Measurements from ENCODE around the gene CDC42EP4.
A peak's percentile ranks its signal among the peaks of the same experiment; 100 is the strongest.

CDC42EP4 gene, protein sequence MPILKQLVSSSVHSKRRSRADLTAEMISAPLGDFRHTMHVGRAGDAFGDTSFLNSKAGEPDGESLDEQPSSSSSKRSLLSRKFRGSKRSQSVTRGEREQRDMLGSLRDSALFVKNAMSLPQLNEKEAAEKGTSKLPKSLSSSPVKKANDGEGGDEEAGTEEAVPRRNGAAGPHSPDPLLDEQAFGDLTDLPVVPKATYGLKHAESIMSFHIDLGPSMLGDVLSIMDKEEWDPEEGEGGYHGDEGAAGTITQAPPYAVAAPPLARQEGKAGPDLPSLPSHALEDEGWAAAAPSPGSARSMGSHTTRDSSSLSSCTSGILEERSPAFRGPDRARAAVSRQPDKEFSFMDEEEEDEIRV

DNA sequence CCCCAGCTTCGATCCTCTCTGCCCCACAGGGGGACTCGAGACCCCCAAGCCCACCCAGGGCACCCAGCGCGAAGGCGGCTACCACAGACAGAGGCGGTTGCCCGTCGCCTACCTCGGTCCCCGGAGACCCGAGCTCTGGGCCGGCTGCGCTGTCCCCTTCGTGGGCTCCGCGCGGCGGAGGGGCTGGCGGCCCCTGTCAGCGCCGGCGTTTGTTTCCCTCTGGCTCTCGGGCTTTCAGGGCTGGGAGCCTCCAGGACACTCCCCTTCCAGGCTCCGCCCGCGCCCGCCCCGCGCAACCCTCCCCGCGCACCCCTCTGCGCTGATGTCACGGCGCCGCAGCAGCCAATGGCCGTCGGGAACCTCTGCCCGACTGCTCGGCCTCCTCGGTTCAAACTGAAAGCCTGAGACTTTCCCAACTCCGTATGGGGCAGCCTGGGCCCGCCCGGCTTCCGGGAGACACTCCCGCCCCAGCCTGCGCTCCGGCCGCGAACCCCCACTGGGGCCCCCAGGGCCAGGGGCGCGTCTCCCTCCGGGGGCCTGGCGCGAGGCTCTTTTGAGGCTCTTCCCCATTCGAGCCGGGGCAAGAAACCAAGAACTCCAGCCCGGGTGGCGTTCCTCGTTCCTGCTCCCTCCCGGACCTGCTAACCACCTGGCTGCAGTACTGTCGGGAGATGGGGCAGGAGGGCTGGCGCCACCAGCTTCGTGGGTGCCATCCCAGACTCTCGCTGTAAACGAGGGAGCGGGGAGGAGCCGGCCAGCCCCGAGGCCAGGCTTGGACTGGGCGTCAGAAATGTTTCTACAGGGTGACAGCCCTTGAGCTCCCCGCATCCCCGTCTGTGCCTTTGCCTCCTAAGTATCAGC lies at the start of gene CDC42EP4:
Gene CDC42EP4, minus strand, starts transcription at position 221 of the 861 bp plus-strand sequence. CDS start 25,501 bp downstream, outside the sequence.
- peak; percentile 94 for DNase-seq (ENCODE audit: low spot score)

DNA sequence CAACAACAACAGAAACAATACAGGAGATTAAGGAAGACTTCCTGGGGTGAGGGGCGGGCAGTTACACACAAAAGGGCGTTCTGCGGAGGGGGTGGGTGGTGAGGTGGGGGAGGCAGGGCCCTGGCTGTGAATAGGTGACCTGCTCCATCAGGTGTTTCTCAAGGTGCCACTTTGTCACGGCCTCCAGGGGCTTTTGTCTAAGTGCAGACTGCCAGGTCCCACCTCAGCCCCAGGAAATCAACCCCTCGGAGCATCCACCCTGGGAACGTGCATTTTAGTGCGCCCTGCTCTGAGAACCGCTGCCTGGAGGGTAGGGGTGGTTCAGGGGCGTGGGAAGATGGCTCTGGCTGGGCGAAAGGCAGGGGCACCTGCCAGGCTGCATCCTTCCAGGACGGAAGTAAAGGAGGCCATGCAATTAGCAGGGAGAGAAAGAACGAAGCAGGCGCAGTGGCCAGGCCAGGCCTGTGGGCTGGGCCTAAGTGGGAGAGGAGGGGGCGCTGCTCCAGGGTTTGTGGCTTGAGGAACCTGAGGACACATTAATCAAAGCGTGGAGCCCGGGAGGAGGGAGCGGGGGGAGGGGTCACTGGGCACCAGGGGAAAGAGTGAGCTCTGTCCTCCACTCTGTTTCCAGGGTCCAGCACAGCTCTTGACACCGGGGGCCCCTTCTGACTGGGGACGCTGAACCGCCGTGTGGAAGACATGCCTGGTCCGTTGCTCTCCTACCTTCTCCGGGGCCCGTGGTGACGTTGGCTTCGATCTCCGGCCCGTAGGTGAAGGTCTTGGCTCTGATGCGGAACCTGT lies 49.4 kb upstream of the CDC42EP4 start:
- no peak for DNase-seq (ENCODE audit: low spot score)

DNA sequence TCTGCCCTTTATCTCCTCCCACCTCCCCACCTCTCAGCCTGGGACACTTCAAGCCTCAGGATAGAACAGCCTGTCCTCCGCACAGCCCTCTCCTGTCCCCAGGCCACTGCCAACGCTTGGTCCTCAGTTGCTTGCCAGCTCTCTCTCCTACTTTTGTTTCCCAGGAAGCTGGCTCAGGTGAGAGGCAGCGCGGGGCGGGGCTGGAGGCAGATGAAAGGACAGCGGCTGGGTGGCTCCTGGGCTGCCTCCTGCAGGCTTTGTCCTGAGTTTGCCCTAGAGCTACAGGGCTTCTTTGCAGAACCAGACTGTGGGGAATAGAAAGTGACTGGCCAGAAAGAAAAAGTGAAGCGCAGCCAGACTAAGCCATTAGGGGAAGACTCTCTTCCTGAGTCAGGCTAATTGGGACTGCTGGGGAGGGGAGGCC lies 48.2 kb upstream of the CDC42EP4 start:
- DNase-seq (ENCODE audit: low spot score) = no peak

DNA sequence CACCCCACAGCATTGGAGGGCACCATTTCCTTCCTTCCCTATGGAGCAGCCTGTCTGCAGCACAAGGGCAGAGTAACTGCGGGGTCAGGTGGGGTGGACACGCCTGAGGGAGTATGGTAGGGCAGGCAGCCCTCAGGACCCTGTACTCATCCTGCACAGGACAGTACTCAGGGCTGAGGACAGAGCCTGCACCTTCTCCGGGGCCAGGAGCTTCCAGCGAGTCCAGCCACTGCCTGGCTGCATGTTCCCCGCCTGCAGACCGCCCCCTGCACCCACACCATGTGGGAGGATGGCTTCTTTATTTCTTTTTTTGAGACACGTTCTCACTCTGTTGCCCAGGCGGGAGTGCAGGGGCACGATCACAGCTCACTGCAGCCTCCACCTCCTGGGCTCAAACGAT lies 47.6 kb upstream of the CDC42EP4 start:
- DNase-seq (ENCODE audit: low spot score) = no peak

DNA sequence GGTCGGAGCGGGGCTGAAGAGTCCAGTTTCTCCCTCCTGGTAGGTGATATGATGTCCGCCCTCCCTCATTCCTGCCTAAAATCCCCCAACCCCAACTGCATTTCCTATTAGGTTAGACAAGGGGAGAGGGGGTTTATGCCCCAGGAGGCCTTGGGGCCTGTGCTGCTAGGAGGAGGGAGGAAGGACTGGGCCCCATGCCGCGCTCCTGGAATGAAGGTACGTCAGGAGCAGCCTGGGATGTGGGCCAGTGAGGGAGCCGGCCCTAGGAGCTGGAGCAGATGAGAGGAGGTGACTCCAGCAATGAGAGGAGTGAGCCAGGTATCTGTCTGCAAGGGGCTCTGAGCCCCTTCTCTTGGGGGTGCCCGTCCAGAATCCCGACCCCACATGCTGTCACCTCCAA lies 46.9 kb upstream of the CDC42EP4 start:
- DNase-seq (ENCODE audit: low spot score) = no peak

DNA sequence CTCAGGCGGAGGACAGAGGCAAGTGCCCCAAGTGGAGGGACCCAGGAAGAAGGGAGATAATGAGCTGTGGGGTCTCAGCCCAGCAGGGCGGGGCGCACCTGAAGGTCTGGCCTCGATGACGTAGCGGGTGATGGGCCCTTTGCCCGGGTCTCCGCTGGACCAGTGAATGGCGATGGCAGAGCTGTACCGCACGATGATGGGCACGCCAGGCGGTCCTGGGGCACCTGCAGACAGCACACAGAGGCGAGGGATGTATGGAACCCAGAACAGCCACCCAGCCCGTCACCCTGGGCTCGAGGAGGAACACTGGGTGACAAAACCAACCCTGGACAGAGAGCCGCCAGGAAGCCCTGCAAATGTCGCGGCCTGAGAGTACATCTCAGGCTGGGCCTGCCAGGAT lies 46.2 kb upstream of the CDC42EP4 start:
- DNase-seq (ENCODE audit: low spot score) = no peak

DNA sequence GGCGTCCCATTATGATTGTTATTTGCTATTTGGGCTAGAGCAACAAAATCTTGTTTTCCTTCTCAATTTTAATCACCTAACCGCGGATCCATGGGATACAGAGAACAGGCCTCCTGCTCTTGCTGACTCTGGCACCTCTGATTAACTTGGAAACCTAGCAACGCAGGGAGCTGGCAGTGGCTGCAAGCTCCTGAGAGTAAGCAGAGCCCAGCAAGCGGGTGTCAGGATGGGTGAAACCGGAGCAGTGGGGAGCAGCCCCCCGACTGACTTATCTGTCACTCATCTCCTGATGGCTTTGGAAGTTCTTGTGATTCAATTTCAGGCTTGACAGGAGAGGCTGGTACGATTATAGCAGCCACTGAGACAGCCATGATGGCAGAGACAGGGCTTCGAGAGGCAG lies 45.5 kb upstream of the CDC42EP4 start:
- no peak for DNase-seq (ENCODE audit: low spot score)

DNA sequence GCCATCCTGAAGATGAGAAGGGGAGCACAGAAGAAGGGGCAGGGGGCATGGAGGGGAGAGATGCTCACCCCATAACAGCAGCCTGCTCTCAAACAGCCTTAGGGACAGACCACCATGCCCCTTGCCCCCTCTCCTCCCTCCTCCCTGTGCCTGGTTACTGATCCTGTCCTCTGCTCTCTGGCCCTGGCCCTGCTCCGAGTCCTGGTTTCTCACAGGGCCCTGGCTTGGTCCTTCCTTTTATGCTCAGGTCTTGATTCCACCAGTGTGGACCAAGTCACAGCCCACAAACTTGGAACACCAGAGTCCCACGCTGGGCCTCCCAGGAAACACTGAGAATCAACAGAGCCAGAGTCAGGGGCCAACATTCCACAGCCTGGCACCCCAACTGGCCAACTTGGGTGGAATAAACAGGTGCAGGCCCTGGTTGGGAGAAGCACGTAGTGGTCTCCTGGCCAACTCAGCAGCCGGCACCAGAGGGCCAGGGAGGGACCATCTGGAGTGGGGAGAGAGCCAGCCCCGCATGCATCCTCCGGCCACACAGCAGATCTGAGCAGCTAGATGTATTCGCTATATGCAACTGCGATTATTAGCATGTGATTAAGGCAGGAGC lies 44.9 kb upstream of the CDC42EP4 start:
- DNase-seq (ENCODE audit: low spot score) = no peak

DNA sequence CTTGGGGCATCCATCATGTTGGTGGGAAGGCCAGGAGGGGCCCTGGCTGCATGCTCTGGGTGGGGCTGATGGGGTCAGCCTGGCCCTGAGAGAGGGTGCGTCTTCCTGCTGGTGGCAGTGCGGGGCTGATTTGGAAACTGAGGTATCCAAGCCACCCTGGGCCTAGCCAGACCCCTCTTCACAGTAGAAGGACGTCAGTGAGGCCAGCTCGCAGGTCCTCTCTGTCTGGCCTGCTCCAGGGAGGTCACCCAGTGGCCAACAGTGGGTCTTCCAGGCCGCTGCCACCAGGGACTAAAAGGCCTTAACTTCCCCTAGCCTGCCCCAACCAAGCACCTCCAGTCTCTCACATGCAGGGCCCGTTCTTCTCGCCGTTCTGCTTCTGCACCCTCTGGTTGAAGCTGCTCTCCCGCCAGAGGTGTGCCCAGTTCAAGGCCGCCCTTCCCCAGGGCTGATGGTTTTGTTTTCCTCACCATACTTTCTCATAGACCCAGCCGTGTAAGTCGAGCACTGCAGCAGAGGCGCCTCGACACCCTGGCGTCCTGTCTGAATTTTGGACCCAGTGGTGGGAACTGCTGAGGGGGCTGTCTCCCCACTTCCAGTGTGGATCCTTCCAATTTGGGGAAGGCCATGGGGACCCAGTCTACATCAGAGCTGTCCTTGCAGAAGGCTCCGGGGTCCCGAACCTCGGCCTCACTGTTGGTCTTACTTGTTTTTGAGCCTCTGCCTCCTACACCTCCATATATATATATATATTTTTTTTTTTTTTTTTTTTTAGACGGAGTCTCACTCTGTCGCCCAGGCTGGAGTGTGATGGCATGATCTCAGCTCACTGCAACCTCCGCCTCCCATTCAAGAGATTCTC lies 42.9 kb upstream of the CDC42EP4 start:
- DNase-seq (ENCODE audit: low spot score) = no peak

DNA sequence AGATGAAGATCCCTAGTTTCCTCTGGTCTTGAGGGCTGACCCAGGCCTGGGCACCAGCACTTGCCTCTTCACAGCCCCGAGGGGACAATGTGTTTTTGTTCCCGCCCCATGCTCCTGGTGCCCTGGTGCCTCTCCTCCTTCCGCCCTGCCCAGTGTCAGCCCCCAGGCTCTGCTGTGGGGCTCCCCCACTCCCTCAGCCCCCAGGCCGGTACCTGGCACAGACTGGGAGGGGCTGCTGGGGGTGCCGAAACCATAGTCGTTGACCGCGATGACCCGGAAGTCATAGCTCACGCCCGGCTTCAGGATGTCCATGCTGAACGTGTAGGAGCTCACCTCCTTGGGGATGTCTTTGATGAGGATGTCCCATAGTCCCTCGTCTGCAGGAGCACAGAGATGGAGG lies 40.5 kb upstream of the CDC42EP4 start:
- DNase-seq (ENCODE audit: low spot score) = no peak

DNA sequence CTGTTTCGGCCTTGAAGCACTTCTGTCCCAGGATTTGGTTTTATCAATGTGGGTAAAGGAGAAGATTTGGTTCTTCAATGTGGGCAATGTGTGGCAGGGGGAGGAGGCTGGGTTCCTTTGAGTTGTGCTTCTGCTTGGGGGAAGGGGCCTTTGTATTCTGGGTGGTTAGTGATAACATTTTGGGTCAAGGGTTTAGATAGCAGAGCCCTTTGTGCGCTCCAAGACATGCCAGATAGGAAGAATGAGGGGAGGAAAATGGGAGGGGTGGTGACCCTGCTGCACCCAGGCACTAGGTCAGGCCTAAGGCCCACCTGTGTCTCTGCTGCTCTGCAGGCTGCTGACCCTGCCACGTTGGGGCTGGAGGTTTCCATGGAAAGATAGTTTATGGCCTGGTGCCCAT lies 40.0 kb upstream of the CDC42EP4 start:
- DNase-seq (ENCODE audit: low spot score) = no peak

DNA sequence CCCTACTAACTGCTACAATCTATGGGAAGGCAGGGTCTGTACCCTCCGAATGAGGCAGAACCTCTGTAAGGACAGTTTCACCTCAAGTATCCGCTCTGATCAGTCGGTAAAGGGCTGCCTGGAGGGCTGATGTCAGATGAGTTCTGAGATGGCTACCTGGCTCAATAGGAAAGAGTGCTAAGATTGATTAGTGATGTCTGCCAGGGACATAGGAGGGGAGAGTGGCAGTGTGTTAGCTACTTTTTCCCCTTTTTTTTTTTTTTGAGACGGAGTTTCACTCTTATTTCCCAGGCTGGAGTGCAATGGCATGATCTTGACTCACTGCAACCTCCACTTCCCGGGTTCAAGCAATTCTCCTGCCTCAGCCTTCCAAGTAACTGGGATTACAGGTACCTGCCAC lies 39.1 kb upstream of the CDC42EP4 start:
- no peak for DNase-seq (ENCODE audit: low spot score)

DNA sequence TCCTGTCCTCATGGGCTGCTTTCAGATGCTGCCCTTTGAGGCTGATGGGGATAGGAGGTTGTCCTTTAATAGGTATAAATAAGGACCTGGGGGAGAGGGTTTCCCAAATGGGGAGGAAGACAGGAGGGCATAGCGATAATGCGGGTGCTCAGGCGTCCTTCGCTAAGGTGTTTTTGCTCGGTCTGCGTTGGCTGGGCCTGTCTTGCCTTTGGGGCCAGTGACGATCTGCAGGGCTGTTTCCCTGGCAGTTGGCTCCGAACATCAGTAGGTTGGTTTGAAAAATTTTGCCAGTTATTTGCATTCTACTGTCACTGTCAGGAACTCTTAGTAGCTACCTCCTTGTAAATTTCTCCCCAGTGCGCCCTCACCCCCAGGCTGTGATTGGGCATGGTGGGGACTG lies 37.8 kb upstream of the CDC42EP4 start:
- DNase-seq (ENCODE audit: low spot score) = no peak

DNA sequence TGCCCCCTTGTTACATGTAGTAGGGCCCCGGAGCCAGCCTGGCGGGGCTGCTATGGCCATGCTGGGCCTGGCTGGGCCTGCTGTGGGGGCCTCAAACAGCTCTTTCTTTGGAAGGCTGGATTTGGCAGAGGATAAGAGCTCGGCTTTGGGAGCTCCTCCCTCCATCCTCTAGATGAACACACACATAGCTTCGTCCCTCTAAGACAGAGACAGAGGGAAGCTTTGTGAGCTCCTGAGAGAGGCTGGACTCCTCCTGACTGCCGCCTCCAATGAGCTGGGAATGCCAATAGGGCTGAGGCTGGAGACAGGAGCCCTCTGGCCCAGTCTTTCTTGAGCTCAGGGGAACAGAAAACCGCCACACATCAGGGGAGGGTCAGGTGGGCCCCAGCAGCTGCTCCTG lies 37.3 kb upstream of the CDC42EP4 start:
- DNase-seq (ENCODE audit: low spot score) = no peak

DNA sequence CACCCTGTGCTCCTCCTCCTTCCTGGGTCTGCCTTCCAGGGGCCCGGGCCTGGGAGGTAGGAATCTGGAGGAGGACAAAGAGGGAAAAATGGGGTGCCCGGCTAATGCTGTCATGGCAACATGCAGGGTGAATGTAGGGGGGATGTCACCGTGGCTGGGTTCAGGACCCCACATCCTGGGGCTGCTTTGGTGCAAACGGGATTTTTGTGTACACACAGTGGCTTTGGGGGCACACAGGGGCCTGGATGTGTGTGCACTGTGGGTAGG lies 37.0 kb upstream of the CDC42EP4 start:
- no peak for DNase-seq (ENCODE audit: low spot score)

DNA sequence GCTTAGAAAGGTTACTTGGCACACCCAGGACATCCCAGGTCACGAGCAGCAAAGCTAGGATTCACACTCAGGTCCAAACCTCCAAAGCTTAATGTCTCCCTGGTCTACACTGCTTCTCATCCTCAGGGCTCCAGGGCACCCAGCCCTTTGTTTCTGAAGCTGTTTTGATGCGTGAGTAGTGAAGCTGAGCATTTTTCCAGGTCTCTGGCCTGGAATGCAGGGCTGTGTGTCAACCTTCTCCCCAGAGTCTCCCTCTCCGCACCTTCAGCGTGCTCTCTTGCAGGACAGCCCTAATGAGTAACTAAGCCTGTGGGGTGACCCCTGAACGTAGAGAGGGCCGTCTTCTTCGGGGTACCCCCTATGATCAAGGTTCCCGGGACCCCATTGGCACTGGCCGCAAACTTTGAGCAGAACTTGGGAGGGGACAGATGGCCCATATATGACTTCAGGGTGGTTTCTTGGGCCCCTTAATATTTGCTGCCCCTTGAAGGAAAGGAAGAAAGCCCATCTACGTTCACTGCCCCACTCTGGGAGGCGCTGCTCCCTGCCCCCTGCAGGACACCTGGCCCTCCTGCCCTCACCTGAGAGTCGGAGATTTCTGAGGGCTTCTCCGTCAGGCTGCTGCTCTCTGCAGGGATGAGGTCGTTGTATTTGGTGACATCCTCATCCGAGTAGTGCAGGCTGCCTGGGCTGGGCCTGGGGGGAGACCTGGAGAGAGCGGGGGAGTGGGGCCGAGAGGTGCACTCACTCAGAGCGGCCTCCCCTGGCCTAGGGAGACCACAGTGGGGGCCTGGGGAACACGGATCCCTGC lies 36.4 kb upstream of the CDC42EP4 start:
- no peak for DNase-seq (ENCODE audit: low spot score)

DNA sequence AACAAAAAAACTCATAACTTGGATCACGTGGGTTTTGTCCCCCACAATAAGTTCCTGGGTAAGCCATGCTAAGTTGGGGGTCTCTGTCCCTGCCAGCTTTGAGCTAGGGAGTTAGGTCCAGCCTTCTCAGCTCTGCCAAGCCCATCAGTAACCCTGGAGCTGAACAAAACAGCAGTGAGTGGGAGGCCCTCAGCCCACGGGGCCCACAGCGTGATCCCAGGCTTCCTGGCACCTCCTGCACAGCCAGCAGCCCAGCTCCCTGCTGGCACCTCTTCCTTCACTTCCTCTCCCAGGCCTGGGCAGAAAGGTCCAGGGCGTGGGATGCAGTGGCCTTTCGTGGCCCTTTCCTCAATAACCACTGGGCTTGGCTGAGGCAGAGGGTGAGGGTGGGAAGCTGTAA lies 35.5 kb upstream of the CDC42EP4 start:
- DNase-seq (ENCODE audit: low spot score) = no peak

DNA sequence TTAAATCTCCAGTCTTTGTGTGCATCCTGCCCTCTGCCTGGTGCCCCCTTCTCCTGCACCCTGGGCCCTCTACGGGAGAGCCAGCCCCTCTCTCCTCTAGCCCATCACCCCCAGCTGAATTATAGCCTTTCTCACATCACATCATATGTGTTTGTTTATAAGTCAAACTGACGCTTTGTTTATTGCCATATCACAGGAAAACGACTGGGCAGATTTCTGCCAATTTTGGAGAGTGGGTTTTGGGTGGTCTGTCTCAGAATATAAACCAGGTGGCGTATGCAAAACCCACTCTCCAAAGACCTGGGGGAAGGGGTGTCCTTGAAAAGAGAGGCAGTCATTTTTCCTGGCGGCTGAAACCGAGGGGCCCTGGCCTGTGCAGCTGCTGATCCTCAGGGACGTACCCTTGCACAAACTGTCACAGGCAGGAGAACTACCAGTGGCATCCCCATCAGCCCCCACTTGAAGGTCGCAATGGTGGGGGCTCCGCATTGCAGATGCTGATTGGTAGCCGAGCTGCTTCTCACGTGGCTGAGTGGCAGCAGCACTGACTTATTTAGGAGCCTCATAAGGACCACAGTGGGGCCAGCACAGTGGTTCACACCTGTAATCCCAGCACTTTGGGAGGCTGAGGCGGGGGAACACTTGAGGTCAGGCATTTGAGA lies 34.8 kb upstream of the CDC42EP4 start:
- no peak for DNase-seq (ENCODE audit: low spot score)

DNA sequence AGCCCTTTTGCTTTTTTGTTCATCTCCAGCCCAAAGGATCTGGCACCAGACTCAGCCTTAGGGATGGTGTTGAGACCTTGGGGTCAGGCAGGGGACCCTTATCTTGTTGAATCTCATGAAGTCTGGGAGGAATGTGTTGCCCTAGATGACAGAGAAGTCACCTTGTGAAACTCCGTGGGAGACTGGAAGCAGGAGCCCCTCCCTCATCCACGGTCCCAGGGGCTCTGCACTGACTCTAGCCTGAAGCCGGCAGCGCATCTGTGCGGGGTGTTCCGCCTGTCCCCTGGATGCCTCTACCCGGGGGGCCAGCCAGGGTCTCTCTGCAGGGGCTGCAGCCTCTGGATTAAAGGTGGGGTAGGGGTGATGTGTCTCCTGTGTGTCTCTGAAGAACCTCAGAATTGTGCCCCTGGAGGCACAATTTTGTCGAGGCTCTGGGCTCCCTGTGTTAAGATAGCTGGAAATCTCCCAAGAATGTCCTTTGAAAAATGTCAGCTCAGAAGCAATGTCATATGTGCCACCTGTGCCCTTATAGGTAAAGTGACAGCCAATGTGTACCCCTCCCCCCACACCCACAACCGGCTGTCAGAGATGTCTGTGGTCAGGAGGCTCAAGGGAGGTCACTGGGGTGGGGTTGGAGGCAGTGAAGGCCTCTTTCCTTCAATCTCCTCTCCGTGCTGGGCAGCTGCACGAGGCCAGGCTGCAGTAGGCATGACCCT lies 32.1 kb upstream of the CDC42EP4 start:
- no peak for DNase-seq (ENCODE audit: low spot score)

All from hepatic stellate cell (primary cell).